GM04504 (cell line): ENCODE measurements around the gene TMEM163.

ENCODE experiments used
- DNase-seq: peaks from one replicate; pipeline ENCODE4 v3.0.0-alpha.2; 2012; ENCODE audit warnings: low read depth

Gene TMEM163

DNA sequence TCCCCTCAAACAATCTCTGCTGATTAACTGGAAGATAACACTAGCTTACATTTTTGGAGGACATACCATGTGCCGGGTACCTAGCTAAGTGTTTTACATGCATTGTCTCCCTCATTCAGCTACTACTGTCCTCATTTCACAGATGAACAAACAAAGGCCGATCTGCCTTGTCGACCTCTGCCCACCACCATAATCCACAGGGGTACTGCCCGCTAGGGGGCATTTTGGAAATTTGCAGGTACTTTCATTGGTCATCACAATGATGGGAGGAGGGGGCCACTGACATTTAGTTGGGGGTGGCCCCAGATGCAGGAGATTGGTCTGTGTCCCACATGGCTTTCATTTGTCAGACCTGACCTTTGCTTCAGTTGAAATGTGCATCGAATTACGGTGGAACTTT lies 3.9 kb upstream of the TMEM163 start:
- DNase-seq = no peak

DNA sequence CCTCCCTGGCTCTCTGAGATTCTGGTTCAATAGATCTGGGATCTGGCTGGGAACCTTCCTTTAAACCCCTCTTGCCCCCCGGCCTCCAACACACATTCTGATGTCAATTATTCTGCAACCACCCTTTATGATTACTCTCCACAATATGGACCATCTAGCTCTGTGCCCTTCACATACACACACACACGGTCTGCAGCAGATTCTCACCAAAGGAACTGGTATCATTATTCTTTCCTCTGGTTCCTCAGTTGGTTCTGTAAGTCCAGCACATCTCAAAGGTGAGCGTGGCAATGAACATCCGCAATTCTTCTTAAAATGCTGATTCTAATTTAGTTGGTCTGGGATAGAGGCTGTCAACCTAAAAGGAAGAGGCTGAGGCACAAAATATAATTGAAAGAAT lies 2.8 kb upstream of the TMEM163 start:
- DNase-seq = no peak

DNA sequence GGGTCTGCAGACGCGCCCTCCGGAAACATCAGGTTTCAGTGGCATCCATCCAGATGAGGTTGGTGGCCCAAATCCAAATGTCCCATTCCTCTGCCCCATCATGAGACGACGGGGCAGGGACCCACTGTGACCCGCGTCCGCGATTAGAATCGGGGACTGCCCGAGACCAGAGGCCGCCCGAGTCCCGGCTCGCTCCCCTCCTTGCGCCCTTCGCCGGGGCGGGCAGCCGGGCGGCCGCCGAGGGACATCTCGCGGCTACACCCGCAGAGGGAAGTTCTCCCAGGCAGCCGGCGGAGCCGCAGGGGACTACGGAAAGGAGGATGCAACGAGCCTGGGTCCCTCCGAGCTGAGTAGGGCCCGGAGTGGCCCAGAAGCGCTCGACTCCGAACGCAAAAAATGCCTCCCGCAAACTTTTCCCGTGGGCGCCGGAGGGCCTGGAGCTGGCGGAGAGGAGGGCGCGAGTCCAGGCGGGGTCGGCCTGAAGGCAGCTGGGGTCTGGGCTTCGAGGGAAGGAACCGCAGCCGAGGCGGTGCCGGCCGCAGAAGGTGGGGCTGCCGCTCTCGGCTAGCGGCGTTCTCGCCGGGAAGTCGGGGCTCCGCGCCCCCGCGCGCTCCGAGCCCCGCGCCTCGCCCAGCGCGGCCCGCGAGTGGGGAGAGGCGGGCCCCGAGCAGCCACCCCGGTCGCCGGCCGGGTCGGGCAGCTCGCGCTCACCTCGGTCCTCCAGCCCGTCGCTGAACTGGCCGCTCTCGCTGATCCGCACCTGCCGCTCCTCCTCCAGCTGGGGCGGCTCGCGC lies 580 bp downstream of the TMEM163 start:
- no peak for DNase-seq

DNA sequence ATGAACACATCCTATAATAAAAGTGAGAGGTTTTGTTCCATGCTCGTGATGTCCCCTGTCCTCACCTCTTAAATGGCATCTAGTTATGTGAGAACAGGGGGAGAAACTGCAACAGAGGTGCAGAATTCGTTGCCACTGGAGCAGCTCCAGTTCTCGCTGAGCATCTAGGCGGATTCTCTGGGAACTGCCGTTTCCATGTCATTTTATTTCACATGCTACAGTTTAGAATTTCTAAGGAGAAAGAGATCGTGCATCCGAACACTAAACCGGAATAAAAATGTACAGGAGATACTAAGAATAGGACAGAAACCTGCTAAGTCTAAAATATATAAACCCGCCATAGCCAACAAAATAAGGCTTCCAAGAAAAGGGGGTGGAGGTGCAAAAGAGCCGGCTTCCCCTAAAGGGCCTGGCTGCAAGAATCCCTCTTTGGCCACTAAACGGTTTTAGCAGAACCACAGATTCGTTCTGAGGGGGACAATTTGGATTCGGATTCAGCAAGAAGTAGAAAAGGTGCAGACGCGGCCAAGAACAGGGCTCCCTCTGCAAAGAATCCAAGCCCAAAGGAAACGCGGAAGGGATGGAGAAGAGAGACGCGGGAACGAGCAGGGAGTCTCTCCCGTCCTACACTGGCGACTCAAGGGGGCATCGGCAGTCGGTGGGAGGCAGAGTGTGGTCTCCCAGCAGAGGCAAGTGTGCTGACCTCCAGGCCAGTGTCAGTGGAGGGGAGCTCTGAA lies 1.3 kb downstream of the TMEM163 start:
- no peak for DNase-seq

DNA sequence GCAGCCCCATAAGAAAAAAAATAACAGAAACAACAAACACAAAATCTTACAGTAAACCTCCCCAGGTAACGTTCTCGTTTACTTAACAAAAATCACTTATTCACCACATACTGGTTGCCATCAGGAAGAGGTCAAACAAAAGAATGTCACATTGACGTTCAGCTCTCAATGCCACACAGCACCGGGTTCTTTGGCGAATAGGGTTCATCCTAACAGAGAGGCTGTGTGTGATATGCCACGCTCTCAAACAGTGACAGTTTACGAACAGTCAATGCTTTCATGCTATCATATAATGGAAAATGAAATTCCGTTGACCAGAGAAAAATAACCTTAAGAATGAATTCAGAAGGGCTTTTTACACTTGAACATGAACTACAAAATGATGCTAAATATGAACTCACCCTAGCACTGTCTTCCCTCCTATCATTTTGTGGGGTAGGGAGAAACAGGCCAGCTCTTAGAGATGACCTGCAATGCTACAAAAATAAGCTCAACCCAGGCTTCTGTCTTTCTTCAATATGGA lies 2.0 kb downstream of the TMEM163 start:
- DNase-seq = no peak

DNA sequence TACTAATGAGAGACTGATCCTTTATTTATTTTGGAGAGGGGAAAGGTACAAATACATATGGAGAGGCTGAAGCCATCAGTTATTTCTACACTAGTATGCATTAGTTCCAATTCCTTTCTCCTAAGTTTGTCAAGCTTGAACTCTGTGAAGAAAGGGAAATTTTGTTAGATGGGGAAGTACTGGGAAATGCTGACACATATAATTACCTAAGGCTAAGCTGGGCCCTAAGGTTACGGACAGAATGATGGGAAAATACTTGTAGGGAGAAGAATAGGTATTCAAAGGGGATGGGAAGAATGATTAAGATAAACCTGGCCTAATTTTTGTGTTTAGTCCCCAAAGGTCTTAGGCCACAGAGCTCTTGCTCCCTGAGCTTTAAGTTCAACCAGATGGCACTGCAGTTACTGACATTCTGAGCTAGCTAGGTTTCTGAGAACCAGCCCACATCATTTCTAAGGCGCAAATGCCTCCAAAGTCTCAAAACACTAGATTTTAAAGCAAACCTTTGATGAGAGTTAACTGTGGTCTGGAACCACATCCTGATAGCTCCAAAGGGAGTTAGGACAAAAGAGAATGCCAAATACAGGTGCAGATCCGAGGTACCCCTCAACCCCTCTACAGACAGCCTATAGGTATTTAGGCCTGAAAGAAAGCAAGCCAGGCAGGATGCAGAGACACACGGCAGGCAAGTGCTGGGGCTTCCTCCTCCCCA lies 2.7 kb downstream of the TMEM163 start:
- no peak for DNase-seq

DNA sequence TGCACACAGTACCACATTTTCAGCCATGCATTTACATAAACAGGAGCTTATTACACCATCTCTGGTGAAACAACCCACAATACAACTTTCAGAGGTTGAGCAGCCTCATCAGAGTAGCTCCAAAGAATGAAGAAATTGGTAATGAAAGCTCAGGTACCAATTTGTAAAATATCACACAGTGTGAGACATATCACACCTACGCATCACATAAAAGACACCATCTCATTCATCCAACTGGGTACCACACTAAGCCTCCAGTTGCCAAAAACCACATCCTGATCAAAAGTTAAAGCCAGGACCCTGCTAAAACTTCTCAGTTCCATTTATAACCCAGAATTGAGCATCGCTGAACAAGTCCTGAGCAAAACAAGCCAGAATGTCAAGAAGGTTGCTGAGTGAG lies 4.6 kb downstream of the TMEM163 start:
- DNase-seq = no peak

DNA sequence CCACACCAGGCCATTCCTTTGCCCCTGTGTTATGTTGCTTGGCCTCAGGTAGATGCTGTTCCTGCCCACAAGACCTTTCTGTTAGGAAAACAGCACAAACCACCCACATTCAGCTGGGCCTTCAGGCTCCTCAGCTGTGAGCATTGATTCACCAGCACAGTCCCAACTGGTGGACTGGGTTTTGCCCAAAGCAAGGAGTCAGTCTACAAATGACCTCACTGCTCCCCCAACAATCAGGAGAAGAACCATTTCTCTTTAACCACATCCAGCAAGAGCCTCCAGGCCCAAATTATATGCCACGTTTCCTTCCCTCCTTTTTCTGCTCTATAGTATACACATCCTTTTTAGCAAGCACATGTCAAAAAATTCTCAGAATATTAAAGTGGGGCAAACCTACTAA lies 5.2 kb downstream of the TMEM163 start:
- no peak for DNase-seq

DNA sequence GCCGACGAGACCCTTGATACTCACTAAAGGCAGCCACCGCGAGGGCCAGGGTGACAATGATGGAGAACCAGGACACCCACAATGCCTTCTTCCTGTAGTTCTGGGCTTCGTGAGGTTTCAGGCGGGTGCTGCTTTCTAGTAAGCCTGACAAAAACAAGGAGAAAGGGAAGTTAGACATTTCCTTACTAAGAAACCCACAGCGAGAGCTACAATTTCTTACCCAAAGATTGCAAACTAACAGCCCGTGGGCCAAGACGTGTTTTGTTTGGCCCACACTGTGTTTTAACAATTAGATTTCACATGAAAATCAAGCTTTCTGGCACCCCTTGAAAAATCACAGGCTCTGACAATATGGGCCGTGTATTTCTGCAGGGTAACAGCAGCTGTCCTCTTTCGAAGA lies 5.6 kb downstream of the TMEM163 start:
- DNase-seq = no peak

DNA sequence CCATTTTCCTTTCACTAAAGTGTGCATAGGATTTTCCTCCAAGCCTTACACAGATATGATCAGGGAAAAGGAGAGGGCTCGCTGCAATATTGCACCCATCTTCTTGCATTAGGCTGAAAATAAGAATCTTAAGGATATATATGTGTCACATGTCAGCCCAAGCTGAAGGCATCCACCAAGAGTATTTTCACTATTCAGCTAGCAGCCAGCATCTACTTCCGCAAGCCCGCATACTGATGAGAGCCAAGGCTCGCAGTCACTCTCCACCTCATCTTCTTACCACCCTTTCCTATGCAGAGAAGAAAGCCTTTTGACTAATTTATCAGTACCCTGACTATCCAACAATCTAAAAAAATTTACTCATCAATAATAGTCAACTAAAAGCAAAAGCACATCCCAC lies 6.1 kb downstream of the TMEM163 start:
- DNase-seq = no peak

DNA sequence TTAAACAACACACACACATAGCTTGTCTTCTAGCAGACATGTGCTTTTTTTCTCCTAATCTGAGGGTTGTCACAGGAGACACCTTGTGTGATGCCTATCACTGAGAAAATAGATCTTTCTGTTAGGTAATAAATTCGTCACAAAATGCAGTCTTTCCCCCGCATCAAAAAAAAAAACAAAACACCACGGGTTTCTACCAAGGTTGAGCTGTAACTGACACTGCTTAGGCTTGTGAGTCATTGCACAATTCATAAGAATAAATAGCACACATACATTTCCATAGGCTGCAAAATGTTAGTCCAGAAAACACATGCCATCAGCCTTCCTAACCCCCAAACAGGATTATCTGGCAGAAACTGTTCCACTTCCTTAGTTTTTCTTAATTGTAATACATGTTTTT lies 6.5 kb downstream of the TMEM163 start:
- no peak for DNase-seq

DNA sequence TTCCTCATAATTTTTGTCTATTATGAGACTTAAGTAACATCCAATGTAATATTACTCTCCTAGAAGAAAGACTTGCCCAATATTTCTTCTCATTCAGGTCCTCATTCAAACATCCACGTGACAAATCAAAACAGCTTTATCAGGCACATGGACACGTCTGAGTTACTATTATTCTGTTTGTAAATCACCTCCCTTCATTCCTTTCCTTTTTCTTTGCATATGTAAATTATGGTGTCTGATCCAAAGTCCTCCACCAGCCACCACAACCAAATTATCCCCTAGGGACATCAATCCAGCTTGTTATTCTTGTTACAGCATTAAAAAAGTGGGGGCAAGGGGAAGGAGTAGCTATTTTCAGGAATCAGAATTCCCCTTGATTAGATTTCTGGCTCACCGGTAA lies 7.1 kb downstream of the TMEM163 start:
- DNase-seq = no peak

DNA sequence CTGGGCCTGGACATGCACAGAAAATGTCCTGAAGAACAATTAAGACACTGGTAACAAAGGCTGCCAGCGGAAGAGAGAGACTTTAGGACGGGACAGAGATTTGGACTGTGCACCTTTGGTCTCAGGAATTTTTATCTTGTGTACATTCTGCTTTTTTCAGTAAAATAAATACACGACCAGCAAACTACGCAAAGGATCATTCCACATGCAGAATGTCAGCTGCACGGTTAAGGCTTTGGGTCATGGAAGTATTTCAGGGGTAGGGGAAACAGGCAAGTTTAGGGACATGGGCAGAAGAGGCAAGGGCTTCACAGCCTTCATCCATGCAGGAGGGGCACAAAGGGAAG lies 11.5 kb downstream of the TMEM163 start:
- DNase-seq = no peak

DNA sequence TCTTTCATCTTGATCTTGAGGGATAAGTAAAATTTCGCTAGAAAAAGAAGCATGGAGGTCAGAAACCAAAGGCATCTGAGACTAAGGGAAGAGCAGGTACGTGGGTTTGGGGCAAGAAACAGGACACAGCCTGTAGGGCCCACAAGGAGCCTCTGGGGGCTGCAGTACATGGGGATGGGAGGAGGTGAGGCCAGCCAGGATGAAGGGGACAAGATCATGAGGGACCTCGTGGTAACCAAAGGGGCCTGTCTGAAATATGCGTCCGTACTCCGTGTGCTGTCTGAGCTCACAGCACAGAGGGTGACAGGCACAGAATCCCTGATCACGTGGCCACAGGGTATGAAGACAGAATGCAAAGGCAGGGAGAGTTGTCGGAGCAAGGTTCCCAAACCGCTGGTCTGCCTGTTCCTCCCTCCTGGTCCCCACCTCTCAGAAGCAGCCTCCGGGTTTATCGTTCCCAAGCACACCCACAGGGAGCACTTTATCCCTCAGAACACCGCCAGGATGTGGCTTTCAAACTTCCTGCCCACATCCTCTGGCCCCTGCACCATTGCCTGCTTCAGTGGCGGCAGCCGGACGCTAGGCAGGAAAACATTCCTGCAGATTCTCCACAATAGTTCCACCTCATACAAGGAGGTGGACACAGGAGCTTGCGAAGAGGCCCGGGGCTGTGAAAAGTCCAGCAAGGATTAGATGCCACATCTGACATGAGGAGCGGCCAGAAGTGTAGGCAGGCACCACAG lies 12.0 kb downstream of the TMEM163 start:
- DNase-seq = no peak

DNA sequence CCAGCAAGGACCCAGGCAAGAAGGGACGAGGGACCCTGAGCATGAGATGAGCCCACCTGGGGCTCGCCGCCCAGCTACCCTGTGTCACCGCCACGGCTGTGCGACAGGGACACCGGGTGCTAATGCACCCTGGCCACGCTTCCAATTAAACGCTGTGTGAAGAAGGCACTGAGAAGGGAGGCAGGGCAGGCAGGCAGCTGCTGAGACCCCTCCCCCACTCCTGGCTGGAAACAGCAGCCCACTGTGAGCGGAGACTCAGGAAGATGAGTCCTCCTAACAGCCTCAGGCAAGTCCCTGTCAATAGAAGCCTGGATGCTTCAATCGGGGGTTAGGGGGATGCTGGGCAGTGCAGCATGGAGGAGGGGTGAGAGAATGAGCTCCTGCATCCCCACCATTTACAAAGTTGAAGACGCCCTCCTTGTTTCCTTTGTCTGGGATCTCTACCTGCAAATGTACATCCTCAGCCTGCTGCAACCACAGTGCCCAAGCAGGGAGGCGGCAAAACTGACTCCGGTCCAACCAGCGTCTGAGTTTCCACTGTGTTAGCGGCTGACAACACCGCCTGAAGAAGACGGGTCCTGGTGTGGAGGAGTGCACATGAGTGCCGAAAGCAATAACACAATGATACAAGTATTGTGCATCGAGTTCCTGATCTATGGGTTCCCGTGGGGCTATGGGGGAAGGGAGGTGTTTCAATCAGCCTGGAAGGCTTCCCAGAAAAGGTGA lies 12.8 kb downstream of the TMEM163 start:
- no peak for DNase-seq

DNA sequence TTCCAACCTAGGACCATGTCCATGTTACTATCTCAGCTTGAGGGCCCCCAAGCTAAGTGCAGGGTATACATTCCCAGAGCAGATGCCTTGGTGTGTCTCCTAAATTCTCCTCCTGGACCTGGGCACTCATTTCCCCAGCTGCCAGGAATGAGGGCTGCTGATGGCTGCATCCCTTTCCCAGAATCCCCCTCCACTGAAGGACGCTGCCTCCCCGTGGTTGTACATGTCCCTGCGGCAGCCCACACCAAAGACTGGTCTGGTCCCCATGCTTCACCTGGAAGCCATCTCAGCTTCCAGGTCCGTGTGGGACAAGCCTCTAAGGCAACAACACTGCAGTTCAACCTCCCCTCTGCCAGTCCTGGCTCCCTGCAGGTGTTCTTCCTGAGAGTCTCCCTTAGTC lies 14.6 kb downstream of the TMEM163 start:
- DNase-seq = no peak

DNA sequence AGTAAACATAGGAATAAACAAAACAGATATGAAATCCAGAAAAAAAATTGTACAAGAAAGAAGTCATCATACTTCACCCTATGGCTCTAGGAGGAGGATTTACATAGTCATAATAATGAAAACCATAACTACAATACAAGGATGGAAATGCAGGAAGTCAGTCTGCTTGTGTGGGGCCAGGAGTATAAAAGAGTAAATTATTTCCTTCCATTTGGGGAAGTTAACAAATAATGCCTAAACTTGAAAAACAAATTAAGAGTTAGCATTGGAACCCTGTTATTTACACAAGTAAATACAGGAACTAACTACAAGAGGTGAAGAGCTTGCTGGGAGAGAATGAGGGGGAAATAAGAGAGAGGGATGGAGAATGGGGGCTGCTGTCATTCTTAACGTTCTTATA lies 15.4 kb downstream of the TMEM163 start:
- DNase-seq = no peak

DNA sequence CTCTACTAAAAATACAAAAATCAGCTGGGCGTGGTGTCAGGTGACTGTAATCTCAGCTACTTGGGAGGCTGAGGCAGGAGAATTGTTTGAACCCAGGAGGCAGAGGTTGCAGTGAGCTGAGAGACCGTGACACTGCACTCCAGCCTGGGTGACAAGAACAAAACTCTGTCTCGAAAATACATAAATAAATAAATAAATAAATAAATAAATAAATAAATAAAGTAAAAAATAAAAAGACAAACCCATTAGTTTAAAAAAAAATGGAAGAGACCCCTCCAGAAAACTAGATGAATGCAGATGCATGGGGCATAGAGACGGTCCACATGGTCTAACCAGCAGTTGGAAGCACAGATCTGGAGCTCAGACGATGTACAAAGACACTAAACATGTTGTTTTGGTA lies 18.1 kb downstream of the TMEM163 start:
- no peak for DNase-seq

DNA sequence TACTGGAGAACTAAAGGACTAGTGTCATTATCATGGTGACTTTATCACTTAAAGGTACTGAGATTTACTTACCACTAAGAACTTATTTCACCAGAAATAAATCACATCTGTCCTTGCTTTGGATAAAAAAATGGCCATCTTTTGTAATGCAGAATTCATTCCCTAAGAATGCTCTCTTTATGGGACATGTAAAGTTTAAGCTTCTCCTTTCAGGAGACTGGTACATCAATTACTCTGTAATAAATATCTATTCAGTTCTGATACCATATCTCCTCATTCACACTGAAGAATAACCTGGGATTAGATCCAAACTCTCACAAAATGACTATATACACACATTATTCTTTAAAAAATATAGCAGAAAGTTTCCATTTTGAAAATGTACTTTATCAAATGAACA lies 24.4 kb downstream of the TMEM163 start:
- no peak for DNase-seq

DNA sequence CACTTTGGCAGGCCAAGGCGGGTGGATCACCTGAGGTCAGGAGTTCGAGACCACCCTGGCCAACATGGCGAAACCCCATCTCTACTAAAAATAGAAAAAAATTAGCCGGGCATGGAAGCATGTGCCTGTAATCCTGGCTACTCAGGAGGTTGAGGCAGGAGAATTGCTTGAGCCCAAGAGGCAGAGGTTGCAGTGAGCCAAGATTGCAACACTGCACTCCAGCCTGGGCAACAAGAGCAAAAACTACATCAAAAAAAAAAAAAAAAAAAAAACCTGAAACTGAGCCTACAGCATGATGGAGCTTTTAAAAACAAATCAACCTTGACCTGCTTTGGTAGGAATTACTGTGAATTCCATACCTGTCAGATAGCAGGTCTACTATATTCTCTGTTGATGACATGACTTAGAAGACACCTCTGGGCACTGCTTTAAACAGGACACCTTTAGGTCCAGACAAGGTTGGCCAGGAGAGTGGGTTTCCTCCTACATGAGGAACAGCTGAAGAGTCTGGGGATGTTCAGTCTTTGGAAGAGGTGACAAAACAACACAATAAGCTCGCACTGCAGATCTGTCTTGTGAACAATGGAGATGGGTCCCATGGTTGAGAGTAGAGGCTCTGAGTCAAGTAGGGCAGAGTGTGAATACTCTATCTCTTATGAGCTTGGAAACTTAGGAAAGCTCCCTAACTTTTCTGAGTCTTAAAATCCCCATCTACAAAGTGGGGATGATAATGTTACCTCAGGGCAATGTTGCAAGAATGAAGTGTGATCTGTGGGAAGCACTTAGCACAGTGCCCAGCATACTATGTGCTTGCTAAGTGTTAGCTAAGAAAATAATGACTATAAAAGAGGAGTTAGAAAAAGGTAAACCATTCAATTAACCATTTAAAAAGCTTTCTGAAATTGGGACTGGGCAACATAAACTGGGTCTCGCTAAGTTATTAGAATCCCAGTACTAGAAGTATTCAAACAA lies 25.2 kb downstream of the TMEM163 start:
- no peak for DNase-seq
